K562 (cell line): ENCODE measurements around the gene AMBRA1. TPM values are rescaled to one million over a fixed set of nuclear protein-coding genes. Genes with fewer than 3 reads are reported as not detected.

ENCODE experiments used
- BRD9 ChIP-seq: fragments of 450-650 bp; IDR thresholded peaks from 2 replicates; pipeline ENCODE4 v1.6.1; 2018; ENCODE audit warnings: low read depth; ENCODE audit not compliant: partially characterized antibody
- CSDE1 ChIP-seq, 2 experiments: fragments of 450-650 bp; IDR thresholded peaks; 2 replicates each; pipeline ENCODE4 v1.6.1; 2016; ENCODE audit warnings: mild to moderate bottlenecking in 1 of 2
- FOXJ2 ChIP-seq: fragments of 200-800 bp; sonication (Bioruptor generic); IDR thresholded peaks from 2 replicates; pipeline ENCODE4 v1.6.1; 2016; ENCODE audit warnings: missing genetic modification characterization, missing compliant biosample characterization
- HDAC6 ChIP-seq: IDR thresholded peaks from 2 replicates; pipeline ENCODE4 v1.6.1; 2012; ENCODE audit warnings: low read depth, mild to moderate bottlenecking, control low read depth, inconsistent platforms, low read length, moderate library complexity
- JUN ChIP-seq, 2 experiments: sonication (generic) in 1 of 2; formaldehyde crosslinking in 1 of 2; IDR thresholded peaks; 2 replicates each; pipeline versions ENCODE4 v1.6.1 to v1.8.0; 2012 to 2022; ENCODE audit warnings: borderline replicate concordance in 2 of 2, mild to moderate bottlenecking in 2 of 2, improper control_type of control experiment in 1 of 2, low read depth in 1 of 2, low read length in 1 of 2, missing genetic modification reagents in 1 of 2
- KDM4B ChIP-seq, 2 experiments: fragments of 450-650 bp in 1 of 2; sonication (generic) in 1 of 2; IDR thresholded peaks; 2 replicates each; pipeline ENCODE4 v1.6.1; 2016 to 2017; ENCODE audit warnings: borderline replicate concordance in 2 of 2, antibody characterized with exemption in 1 of 2, low read depth in 1 of 2, mild to moderate bottlenecking in 1 of 2
- RFX5 ChIP-seq: IDR thresholded peaks from 2 replicates; pipeline ENCODE4 v1.6.1; 2011; ENCODE audit warnings: low read depth, mild to moderate bottlenecking, improper control_type of control experiment, low read length
- TBL1XR1 ChIP-seq, 2 experiments: IDR thresholded peaks; 2 replicates each; pipeline ENCODE4 v1.6.1; 2012; ENCODE audit warnings: improper control_type of control experiment in 2 of 2, low read length in 2 of 2, mild to moderate bottlenecking in 1 of 2
- U2AF2 ChIP-seq: fragments of 200-400 bp; formaldehyde crosslinking; optimal IDR thresholded peaks from 2 replicates; pipeline ENCODE3; 2017; ENCODE audit warnings: low read depth, mild to moderate bottlenecking, low read length
- XRCC5 ChIP-seq: fragments of 200-400 bp; formaldehyde crosslinking; IDR thresholded peaks from 2 replicates; pipeline ENCODE4 v1.6.1; 2017; ENCODE audit warnings: low read depth, mild to moderate bottlenecking, low read length
- ZNF224 ChIP-seq: sonication (generic); formaldehyde crosslinking; IDR thresholded peaks from 2 replicates; pipeline ENCODE4 v1.8.0; 2022; ENCODE audit warnings: mild to moderate bottlenecking, missing genetic modification reagents
- ZNF551 ChIP-seq: fragments of 250-450 bp; sonication (Bioruptor Pico); IDR thresholded peaks from 2 replicates; pipeline ENCODE4 v1.5.0; 2021; ENCODE audit warnings: mild to moderate bottlenecking, moderate library complexity
- ZNF561 ChIP-seq: fragments of 450-650 bp; formaldehyde crosslinking; conservative IDR thresholded peaks from 2 replicates; pipeline ENCODE4 v1.4.0; 2020; ENCODE audit warnings: mild to moderate bottlenecking, moderate library complexity
- polyA plus RNA-seq, 8 experiments: library from polyadenylated mRNA; depleted of rRNA in 4 of 8; stranded (reverse) in 5 of 8; unstranded in 3 of 8; fragments of >200 nt; fragmentation: Nextera tagmentation in 2 of 8; fragmentation: Illumina TruSeq in 1 of 8; extraction: Ambion mirVana in 2 of 8; extraction: Trizol in 1 of 8; gene quantifications; 2 replicates each; pipeline versions ENCODE4 v1.2.1 to v1.2.3, GENCODE V29; 2011 to 2014; ENCODE audit warnings: inconsistent platforms in 1 of 8, missing spikeins in 1 of 8
- total RNA-seq, 7 experiments: library from RNA; depleted of rRNA in 6 of 7; stranded (reverse); fragments of >200 nt in 6 of 7; fragmentation: Illumina TruSeq in 2 of 7; extraction: Trizol in 2 of 7; gene quantifications; 2 replicates each; pipeline versions ENCODE4 v1.2.1 to v1.2.3, GENCODE V29; 2011 to 2021; ENCODE audit warnings: low replicate concordance in 1 of 7
- TF ChIP-seq, protein P1 (sequence below), 2 experiments: fragments of 200-800 bp in 1 of 2; sonication (Bioruptor generic) in 1 of 2; sonication (generic) in 1 of 2; formaldehyde crosslinking in 1 of 2; IDR thresholded peaks in 1 of 2; conservative IDR thresholded peaks in 1 of 2; 2 replicates each; pipeline versions ENCODE4 v1.5.0 to v1.6.1; 2016 to 2020; ENCODE audit warnings: missing compliant biosample characterization in 1 of 2, missing genetic modification characterization in 1 of 2, missing genetic modification reagents in 1 of 2
- TF ChIP-seq, protein P2 (sequence below), 2 experiments: fragments of 150-350 bp in 1 of 2; IDR thresholded peaks; 2 replicates each; pipeline ENCODE4 v1.6.1; 2012 to 2016; ENCODE audit warnings: low read depth in 2 of 2, low read length in 2 of 2, mild to moderate bottlenecking in 1 of 2, moderate library complexity in 1 of 2
- TF ChIP-seq, protein P3 (sequence below): fragments of 250-450 bp; sonication (Bioruptor Pico); IDR thresholded peaks from 2 replicates; pipeline ENCODE4 v1.4.0; 2020; ENCODE audit warnings: borderline replicate concordance
- TF ChIP-seq, protein P4 (sequence below): sonication (generic); formaldehyde crosslinking; IDR thresholded peaks from 2 replicates; pipeline ENCODE4 v1.8.1; 2022; ENCODE audit warnings: missing genetic modification reagents

AMBRA1 gene
- total and polyA plus RNA-seq, 9 of the 15 experiments (the other 6 are each of a cell fraction or from before 2014, with no cell fraction given) = 0.15 to 24.5 (median 13.0) TPM

DNA sequence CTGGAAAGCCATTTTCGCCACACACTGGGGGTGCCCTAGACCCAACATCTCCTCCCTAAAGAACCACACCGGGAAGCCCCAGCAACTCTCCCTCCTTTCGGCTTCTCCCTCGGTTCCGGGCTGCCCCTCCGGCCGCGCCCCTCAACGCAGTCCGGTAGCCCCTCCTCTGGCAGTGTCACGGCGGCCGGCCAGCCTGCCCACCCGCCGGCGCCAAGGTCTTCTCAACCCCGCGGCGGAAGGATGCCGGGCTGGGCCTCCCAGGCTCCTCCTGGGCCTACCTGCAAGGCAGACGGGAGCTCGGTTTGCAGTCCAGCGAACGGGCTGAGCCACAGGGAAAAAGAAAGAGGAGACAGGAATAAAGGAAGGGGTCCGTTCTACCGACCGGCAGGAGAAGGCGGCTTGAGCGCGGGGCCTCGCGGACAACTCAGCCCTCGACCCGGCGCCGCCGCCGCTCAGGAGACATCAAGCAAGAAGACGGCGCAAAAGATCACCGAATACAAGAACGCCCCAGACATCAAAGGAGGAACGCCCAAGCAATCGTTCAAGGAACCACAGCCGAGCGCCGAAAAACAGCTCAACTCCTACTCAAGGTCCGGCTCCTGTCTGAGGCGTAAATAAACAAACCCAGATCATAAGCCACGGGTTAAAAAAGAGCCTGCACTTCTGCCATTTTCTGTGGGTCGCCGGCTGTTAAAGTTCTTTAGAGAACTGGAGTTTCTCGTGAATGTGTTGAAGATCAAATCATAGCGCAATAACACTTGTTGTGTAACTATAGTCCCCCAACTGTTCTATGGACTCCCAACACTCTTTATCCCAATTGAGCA lies at the start of gene AMBRA1 (continued):
- peak; percentile 41; the same call in 1 of the 2 replicates for TF ChIP-seq JUN (IDR thresholded peaks at IDR 0.05; ENCODE audit: borderline replicate concordance, low read depth, low read length)
- no peak; the same call in 1 of the 2 replicates for TF ChIP-seq JUN (CRISPR knock-in tag; IDR thresholded peaks at IDR 0.05; ENCODE audit: borderline replicate concordance)
- TF ChIP-seq TBL1XR1 (IDR thresholded peaks at IDR 0.05; ENCODE audit: low read length in 2 of 2) = peak; percentile 60 to 75; a peak in 2 of 4 replicates
- TF ChIP-seq, protein P1, sequence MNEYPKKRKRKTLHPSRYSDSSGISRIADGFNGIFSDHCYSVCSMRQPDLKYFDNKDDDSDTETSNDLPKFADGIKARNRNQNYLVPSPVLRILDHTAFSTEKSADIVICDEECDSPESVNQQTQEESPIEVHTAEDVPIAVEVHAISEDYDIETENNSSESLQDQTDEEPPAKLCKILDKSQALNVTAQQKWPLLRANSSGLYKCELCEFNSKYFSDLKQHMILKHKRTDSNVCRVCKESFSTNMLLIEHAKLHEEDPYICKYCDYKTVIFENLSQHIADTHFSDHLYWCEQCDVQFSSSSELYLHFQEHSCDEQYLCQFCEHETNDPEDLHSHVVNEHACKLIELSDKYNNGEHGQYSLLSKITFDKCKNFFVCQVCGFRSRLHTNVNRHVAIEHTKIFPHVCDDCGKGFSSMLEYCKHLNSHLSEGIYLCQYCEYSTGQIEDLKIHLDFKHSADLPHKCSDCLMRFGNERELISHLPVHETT (CRISPR knock-in tag; conservative IDR thresholded peaks at IDR 0.05 in 1 of 2, IDR thresholded peaks at IDR 0.05 in 1 of 2) = peak in 1 of 2 experiments; percentile 85; a peak in 2 of 4 replicates
- 0 out of 4 replicates have a peak, but pooled peaks of 1 of the 2 experiments have one; percentile 54 for TF ChIP-seq KDM4B (IDR thresholded peaks at IDR 0.05; ENCODE audit: borderline replicate concordance in 2 of 2, low read depth in 1 of 2)
- TF ChIP-seq RFX5 = no peak
- no peak for TF ChIP-seq CSDE1 (IDR thresholded peaks at IDR 0.05)
- TF ChIP-seq, protein P2, sequence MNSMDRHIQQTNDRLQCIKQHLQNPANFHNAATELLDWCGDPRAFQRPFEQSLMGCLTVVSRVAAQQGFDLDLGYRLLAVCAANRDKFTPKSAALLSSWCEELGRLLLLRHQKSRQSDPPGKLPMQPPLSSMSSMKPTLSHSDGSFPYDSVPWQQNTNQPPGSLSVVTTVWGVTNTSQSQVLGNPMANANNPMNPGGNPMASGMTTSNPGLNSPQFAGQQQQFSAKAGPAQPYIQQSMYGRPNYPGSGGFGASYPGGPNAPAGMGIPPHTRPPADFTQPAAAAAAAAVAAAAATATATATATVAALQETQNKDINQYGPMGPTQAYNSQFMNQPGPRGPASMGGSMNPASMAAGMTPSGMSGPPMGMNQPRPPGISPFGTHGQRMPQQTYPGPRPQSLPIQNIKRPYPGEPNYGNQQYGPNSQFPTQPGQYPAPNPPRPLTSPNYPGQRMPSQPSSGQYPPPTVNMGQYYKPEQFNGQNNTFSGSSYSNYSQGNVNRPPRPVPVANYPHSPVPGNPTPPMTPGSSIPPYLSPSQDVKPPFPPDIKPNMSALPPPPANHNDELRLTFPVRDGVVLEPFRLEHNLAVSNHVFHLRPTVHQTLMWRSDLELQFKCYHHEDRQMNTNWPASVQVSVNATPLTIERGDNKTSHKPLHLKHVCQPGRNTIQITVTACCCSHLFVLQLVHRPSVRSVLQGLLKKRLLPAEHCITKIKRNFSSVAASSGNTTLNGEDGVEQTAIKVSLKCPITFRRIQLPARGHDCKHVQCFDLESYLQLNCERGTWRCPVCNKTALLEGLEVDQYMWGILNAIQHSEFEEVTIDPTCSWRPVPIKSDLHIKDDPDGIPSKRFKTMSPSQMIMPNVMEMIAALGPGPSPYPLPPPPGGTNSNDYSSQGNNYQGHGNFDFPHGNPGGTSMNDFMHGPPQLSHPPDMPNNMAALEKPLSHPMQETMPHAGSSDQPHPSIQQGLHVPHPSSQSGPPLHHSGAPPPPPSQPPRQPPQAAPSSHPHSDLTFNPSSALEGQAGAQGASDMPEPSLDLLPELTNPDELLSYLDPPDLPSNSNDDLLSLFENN (IDR thresholded peaks at IDR 0.05; ENCODE audit: low read depth in 2 of 2, low read length in 2 of 2) = peak in 1 of 2 experiments; percentile 99; a peak in 2 of 4 replicates
- TF ChIP-seq ZNF561 (CRISPR knock-in tag) = no peak
- 0 out of 2 replicates have a peak, but pooled peaks have one; percentile 16 for TF ChIP-seq ZNF224 (CRISPR knock-in tag)
- no peak for TF ChIP-seq ZNF551 (CRISPR knock-in tag)
- no peak for TF ChIP-seq HDAC6
- TF ChIP-seq, protein P3, sequence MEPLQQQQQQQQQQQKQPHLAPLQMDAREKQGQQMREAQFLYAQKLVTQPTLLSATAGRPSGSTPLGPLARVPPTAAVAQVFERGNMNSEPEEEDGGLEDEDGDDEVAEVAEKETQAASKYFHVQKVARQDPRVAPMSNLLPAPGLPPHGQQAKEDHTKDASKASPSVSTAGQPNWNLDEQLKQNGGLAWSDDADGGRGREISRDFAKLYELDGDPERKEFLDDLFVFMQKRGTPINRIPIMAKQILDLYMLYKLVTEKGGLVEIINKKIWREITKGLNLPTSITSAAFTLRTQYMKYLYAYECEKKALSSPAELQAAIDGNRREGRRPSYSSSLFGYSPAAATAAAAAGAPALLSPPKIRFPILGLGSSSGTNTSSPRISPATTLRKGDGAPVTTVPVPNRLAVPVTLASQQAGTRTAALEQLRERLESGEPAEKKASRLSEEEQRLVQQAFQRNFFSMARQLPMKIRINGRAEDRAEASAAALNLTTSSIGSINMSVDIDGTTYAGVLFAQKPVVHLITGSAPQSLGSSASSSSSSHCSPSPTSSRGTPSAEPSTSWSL = no peak
- no peak for TF ChIP-seq FOXJ2 (tag)
- peak; percentile 100 for TF ChIP-seq XRCC5
- TF ChIP-seq, protein P4, sequence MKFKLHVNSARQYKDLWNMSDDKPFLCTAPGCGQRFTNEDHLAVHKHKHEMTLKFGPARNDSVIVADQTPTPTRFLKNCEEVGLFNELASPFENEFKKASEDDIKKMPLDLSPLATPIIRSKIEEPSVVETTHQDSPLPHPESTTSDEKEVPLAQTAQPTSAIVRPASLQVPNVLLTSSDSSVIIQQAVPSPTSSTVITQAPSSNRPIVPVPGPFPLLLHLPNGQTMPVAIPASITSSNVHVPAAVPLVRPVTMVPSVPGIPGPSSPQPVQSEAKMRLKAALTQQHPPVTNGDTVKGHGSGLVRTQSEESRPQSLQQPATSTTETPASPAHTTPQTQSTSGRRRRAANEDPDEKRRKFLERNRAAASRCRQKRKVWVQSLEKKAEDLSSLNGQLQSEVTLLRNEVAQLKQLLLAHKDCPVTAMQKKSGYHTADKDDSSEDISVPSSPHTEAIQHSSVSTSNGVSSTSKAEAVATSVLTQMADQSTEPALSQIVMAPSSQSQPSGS (CRISPR knock-in tag) = no peak
- TF ChIP-seq U2AF2 = no peak
- peak; percentile 13 for TF ChIP-seq BRD9
